GM21723 (cell line): ENCODE results near the gene CNPPD1.

Source experiments
- ATAC-seq: cut with Tn5 transposase; IDR thresholded peaks from one replicate; pipeline ENCODE4 v1.9.1; 2021; ENCODE audit warnings: mild to moderate bottlenecking, moderate library complexity; ENCODE audit not compliant: unreplicated experiment

The CNPPD1 gene

GRCh38 chr2:219176818-219177551 is at the start of gene CNPPD1:
Gene CNPPD1 (minus strand): TSS chr2:219176925. CDS start chr2:219176828, 97 bp downstream.
- ATAC-seq = peak; percentile 73

DNA sequence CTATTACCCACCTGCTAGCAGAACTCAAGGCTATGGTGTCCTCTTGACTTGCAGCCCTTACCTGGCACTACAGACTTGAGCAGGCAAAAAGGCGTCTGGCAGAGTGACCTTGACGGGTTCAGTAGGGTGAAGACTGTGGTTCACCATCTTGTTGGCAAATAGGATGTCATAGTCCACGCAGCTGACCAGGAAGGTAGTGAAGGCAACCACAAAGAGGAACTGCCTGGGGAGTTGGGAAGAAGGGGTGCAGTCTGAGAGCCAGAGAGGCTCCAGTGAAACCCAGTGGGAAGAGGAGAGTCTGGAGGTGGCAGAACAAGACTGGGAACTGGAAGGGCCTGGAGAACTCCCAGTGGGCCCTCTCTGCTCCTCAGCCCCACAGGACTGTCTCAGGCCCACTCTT is 48.6 kb upstream of the CNPPD1 start:
- no peak for ATAC-seq

GRCh38 chr2:219223831-219224610 is 47.3 kb upstream of the CNPPD1 start:
- no peak for ATAC-seq

GRCh38 chr2:219221957-219222518 is 45.3 kb upstream of the CNPPD1 start:
- no peak for ATAC-seq

DNA sequence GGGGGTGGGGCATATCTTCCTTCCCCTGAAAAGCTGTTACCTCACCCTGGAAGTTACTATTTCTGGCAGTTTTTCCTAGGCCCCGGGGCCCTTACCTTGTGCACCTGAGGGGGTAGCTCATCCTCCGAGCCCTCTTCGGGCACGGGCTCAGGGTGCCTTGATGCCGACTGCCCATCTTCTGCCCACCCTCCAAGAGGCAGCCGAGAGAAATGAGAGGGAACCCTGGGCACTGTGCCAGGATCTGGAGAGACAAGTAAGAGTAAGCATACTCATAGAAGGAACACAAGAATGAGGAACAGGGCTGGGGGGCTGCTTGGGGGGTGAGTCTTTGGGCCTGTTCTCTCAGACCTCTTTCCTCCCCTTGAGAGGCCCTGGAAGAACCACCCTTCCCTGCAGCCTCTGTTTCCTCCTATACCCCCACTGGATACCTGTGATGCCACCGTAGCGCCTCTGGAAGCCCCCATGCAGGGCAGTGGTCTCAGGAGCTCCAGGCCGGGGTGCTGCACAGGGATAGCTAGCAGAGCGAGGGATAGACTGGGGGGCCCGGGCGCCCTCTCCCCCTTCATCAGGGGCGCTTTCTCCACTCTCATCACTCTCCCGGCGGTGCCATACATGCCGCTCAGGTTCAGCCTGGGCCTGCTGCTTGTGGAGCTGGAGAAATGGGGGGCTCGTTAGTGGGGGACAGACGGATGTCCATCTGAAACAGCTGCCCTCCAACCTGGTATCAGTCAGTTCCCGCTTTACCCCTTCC is 44.1 kb upstream of the CNPPD1 start:
- ATAC-seq = no peak

DNA sequence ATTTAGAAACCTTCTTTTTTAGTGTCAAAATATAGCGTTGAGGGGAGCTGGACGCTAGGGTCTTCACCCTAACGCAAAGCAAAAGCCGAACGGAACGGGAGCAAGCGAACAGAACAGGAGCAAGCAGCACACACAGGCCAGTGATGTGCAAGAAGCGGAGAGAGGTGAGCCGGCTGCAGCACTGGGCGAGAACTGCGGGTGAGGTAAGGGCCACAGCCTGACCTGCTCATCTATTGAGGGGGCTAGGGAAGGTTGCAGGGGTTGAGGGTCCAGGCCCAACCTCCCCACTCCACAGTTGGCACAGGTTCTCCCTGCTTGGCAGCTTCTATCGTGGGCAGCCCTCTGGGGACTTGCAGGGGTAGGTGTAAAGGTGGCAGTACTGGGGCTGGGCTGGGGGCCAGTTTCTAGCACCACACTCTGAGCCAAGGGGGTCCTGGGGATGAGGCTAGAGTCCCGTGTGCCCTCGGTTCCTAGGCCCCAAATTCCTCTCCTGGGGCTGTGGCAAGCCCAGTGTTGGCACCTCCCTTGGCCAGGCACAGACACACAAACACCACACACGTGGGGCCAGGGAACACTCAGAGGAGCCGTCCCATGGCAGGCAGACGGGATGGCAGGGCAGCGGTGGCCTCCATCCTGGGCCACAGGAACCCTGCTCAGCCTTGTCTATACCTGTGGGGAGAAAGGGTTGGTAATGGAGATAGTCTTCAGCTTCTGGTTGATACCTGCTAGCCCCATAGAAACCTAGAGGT is 43.2 kb upstream of the CNPPD1 start:
- ATAC-seq = no peak

GRCh38 chr2:219218732-219219701 is 42.3 kb upstream of the CNPPD1 start, which contains the start of gene ABCB6:
Gene ABCB6 (minus strand): TSS chr2:219218958. CDS start chr2:219218673, 285 bp downstream.
- peak; percentile 77 for ATAC-seq

GRCh38 chr2:219218217-219218731 is 41.5 kb upstream of the CNPPD1 start:
- peak; percentile 27 for ATAC-seq

DNA sequence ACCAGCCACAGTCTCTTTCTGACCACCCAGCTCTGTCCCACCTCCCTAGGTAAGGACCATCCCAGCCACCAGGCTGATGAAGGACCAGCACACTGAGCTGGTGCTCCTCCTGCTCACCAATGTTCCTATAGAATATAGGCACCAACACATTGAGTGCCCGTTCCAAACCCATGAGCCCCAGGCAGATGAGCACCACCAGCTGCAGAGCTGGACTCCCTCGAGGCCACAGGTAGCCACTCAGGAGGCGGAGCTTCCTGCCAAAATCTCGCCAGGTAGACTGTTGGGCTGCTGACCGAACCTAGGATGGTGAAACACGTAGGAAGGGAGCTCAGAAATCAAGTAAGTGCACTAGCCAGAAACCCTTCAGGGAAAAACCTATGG is 39.8 kb upstream of the CNPPD1 start:
- ATAC-seq = no peak

- ATAC-seq = no peak
These were observed 39.3 kb upstream of the CNPPD1 start for GRCh38 chr2:219215871-219216534.

DNA sequence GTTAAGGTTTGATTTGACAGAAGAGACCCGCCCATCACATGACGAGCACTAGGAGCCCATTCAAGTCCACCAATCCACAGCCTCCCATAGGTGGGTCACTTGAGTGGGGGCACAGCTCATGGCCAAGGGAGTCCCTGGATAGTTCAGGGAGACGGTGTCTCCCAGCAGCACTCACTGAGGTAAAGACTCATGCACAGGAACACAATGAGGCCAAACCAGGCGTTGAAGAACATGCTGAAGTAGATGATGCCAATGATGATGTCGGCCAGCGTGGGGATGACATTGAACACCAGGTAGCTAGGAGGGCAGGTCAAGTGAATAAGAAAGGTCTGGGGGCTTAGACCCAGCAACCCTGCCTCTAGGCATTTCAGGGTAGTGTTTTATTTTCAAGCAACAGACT is 38.1 kb upstream of the CNPPD1 start:
- ATAC-seq = no peak

DNA sequence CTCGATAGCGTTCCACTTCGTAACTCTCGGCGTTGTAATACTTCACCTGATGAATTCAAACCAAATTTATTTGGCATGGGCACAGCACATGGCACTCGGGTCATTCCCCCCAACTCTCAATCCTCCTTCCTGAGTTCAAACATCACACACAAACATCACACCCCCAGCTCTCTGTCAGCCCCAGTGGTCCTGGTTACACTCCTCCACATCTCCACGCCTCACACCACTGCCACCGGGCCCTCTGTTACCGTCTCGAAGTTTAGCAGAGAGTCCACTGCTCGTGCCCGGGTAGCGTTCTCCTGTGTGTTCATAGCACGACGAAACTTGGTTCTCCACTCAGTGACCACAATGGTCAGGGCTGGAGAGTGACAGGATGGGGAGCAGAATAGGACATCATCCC is 37.4 kb upstream of the CNPPD1 start:
- ATAC-seq = no peak

GRCh38 chr2:219213486-219214071 is 36.9 kb upstream of the CNPPD1 start:
- no peak for ATAC-seq

DNA sequence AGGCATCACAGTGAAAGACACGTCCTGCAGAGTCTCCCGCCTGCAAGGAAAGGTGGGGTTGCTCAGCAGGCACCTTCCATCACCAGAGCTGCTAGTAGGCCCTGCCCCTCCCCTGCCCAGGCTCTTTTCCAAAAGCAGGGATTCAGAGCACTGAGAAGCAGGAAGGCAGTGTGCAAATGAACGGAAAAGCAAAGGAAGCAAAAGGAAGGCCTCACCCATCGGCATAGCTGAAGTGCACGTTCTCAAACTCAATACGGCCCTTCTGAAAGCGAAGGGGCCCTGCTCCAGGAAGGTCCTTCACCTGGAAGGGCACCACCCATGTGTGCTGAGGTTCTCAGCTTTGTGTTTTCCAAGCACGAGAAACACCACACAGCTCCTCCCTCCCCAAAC is 36.3 kb upstream of the CNPPD1 start:
- no peak for ATAC-seq

DNA sequence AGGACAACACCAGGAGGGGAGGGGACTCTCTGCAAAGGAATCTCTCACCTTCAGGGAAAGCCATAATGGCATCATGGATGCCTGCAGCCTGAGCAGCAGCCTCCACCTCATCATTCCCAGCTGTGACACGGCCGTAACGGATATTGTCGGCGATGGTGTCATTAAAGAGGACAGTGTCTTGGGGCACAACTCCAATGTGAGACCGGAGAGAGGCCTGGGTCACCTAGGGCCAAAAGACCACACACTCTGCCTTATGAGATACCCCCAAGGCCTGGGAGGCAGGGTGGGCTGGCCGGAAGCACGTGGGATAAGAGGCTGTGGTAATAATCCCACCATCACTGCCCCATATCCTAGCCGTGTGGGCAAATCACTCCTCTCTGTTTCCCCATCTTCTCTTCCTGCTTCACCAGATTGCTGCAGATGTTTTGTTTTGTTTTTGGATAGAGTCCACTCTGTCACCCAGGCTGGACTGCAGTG is 34.2 kb upstream of the CNPPD1 start:
- no peak for ATAC-seq

DNA sequence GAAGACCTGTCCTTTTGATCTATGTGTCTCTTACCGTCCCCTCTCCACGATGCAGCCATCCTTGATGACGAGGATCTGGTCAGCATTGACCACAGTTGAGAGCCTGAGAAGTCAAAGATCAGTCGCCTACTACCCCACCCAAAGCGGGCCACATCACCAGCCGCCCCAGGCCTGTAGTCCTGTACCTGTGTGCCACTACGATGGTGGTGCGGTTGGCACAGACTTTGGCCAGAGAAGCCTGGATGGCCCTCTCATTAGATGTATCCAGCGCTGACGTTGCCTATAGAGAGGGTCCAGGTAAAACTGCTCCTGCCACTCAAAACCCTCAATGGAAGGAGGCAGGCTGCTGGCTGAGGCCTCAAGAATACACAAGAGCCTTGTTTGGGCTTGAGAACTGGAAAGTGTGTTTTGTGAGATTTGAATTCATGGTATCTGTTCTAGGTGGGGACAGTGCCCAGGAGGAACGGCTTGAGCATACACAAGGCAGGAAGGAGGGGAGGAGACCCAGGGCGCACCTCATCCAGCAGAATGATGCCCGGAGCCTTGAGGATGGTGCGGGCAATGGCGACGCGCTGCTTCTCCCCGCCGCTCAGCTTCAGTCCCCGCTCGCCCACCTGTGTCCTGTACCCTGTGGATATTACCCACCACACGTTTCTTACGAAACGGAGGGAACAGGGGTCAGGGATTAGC is 33.6 kb upstream of the CNPPD1 start:
- ATAC-seq = no peak
